Lower leg skin (tissue), 3 donors: Measurements from ENCODE around the gene AMDHD1.

ENCODE experiments used
- POLR2A ChIP-seq, 2 donors: fragments of 450-650 bp; IDR thresholded peaks; one replicate each; pipeline ENCODE4 v1.6.1; 2016 to 2017; ENCODE audit warnings: antibody characterized with exemption in 2 of 2, mild to moderate bottlenecking in 1 of 2, moderate library complexity in 1 of 2
- TF ChIP-seq, protein P1 (sequence below), 3 donors: fragments of 450-650 bp; IDR thresholded peaks; one replicate each; pipeline ENCODE4 v1.5.1; 2016; ENCODE audit warnings: antibody characterized with exemption in 3 of 3, mild to moderate bottlenecking in 3 of 3, moderate library complexity in 2 of 3

GRCh38 chr12:95986635-95987570 is 43.8 kb downstream of the AMDHD1 start:
- no peak for TF ChIP-seq POLR2A (IDR thresholded peaks at IDR 0.05)
- TF ChIP-seq, protein P1, sequence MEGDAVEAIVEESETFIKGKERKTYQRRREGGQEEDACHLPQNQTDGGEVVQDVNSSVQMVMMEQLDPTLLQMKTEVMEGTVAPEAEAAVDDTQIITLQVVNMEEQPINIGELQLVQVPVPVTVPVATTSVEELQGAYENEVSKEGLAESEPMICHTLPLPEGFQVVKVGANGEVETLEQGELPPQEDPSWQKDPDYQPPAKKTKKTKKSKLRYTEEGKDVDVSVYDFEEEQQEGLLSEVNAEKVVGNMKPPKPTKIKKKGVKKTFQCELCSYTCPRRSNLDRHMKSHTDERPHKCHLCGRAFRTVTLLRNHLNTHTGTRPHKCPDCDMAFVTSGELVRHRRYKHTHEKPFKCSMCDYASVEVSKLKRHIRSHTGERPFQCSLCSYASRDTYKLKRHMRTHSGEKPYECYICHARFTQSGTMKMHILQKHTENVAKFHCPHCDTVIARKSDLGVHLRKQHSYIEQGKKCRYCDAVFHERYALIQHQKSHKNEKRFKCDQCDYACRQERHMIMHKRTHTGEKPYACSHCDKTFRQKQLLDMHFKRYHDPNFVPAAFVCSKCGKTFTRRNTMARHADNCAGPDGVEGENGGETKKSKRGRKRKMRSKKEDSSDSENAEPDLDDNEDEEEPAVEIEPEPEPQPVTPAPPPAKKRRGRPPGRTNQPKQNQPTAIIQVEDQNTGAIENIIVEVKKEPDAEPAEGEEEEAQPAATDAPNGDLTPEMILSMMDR (IDR thresholded peaks at IDR 0.05), result no peak
